Measurements from ENCODE around the gene DHX57.
"Not testable (repeated sequence)": the region's sequence is repeated elsewhere in the genome, so short reads cannot be mapped to it uniquely, and the experiment has no call there.

DHX57 gene

DNA sequence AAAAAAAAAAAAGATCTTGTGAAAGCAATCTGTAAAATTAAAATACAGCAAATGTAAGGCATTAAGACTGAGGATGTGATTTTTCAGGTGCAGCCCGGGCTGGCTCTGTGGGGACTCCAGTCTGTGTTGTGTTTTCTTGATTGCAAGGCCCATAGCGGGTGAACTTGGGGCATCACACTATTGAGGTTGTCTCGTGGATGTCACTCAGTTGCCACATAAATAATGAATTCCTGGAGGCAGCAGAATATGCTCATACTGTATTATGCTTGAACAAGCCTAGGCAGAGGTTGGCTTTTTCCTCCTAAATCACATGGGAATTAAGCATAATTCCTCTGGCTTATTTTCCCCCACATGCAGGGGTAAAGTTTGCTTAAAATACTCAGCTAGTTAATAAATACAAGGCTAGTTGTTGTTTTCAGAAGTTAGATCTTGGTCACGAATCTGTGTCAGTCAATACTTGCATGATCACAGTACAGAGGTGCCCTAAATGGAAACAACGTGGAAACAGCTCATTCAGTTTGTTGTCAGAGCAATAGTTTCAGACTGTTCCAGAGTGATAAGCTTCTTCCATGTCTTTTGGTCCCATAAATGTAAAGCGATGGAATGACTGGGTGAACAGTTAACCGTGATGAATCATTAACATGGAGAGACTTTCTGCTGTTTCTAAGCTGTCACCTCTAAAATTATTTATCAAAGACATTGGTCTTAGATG lies 81.3 kb downstream of the DHX57 start:
- no peak for DNase-seq

- DNase-seq = no peak
These were observed 82.2 kb downstream of the DHX57 start for GRCh38 chr2:38793511-38793910.

DNA sequence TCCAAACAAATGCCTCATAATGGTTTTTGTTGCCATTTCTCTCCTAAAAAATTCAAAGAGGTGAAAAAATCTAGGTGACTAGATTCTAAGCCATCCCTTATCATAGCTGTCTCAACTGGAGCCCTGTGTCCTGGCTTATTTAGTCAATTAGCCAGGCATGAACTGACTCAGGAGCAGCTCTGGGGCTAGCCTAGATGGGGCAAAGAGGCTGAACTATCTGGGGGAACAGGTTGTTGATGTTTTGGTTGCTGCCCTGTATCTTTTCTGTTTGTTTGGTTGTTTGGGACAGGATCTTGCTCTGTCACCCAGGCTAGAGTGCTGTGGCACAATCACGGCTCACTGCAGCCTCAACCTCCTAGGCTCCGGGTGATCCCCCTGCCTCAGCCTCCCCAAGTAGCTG lies 83.0 kb downstream of the DHX57 start:
- no peak for DNase-seq

- DNase-seq = not testable (repeated sequence)
These were observed 83.4 kb downstream of the DHX57 start for GRCh38 chr2:38792321-38792720.

GRCh38 chr2:38791744-38792143 lies 84.0 kb downstream of the DHX57 start:
- no peak for DNase-seq

DNA sequence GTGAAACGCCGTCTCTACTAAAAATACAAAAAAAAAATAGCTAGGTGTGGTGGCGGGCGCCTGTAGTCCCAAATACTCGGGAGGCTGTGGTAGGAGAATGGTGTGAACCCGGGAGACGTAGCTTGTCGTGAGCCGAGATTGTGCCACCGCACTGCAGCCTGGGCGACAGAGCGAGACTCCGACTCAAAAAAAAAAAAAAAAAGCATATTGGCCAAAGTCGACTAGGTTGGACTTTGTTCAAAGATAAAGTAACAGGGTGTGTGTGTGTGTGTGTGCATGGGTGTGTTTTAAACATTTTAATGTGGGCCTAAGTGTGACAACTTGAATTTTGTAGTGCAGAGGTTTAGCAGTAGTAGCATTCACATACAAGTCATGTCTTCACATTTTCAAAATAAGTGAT lies 86.0 kb downstream of the DHX57 start:
- no peak for DNase-seq

GRCh38 chr2:38788306-38788705 lies 87.4 kb downstream of the DHX57 start:
- DNase-seq = no peak

- no peak for DNase-seq
These were observed 92.1 kb downstream of the DHX57 start for GRCh38 chr2:38783586-38783985.

GRCh38 chr2:38778687-38779082 lies 97.0 kb downstream of the DHX57 start:
- no peak for DNase-seq

GRCh38 chr2:38776531-38776930 lies 99.2 kb downstream of the DHX57 start:
- no peak for DNase-seq

- DNase-seq = no peak
These were observed 99.9 kb downstream of the DHX57 start for GRCh38 chr2:38775921-38776225.

DNA sequence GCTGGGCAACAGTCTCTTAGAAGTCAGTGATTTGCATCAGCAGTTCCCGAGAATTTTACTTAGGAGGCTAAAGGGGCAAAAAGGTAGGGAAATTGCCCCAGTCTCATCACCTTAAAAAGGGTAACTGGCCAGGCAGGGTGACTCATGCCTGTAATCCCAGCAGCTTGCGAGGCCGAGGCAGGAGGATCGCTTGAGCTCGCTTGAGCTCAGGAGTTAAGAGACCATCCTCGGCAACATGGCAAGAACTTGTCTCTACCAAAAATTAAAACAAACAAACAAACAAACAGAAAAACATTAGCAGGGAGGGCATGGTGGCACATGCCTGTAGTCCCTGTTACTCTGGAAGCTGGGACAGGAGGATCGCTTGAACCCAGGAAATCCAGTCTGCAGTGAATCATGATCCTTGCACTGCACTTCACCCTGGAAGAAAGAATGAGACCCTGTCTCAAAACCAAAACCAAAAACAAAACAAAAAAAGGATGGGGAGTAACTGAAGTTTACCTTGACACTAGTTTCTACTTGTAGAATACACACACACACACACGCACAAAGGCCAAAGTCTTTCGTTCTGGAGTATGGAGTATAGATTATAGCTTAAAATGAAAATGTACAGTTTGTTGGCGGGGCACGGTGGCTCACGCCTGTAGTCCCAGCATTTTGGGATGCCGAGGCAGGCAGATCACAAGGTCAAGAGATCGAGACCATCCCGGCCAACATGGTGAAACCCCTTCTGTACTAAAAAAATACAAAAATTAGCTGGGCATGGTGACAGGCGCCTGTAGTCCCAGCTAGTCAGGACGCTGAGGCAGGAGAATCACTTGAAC lies 100.4 kb downstream of the DHX57 start:
- DNase-seq = no peak

DNA sequence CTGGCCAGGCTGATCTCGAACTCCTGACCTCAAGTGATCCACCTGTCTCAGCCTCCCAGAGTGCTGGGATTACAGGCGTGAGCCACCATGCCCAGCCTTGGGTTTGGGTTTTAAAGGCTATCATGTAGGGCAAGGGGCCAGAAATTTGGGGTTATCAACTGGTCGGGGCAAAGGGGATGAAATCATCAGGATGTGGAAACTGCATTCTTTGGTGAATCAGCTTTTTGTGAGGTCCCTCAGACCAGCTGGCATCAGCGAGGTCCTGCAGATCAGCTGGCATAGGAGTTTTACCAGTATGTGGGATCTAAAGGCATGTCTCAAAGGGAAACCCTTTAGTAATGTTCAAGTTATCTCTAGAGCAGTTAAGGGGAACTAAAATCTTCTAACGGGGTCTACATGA lies 104.1 kb downstream of the DHX57 start:
- no peak for DNase-seq

DNA sequence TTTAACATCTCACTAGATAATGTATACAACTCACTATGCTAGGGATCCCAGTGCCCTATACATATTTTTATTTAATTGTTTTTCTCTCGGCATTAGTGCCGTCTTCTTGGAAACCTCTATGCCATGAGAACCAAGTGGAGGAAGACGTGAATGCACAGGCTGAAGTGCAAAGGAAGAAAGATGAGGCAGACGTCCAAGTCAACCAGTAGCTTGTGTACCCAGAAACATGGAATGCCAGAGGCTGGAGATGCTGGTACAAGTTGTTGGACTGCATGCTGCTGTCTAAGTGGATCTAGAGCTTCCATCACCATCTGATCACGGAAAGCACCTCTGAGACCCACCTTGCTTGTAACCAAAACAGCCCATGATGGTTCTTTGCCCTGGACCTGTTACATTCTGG lies 110.2 kb downstream of the DHX57 start:
- no peak for DNase-seq

- DNase-seq = no peak
These were observed 110.6 kb downstream of the DHX57 start for GRCh38 chr2:38765149-38765548.

- DNase-seq = no peak
These were observed 112.0 kb downstream of the DHX57 start for GRCh38 chr2:38763728-38764127.

- no peak for DNase-seq
These were observed 112.5 kb downstream of the DHX57 start for GRCh38 chr2:38763228-38763627.

GRCh38 chr2:38755891-38756290 lies 119.8 kb downstream of the DHX57 start:
- DNase-seq = not testable (repeated sequence)

DNA sequence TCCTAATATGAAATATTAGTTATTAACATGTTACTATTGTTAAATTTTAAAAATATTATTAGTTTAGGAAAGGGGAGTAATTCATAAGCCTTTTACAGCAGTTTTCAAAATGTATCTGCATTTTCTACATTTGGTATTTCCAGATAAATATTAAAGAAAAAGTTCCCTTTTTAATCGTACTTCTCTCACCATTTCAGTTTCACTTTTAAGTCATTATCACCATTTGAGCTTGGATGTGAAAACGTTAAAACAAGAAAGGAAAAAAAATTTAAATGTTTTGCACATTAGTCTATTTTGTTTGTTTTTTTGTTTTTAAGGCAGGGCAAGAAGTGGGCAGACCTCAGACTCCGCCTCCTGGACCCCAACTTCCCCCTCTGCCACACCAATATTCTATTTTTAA lies 121.2 kb downstream of the DHX57 start:
- no peak for DNase-seq

DNA sequence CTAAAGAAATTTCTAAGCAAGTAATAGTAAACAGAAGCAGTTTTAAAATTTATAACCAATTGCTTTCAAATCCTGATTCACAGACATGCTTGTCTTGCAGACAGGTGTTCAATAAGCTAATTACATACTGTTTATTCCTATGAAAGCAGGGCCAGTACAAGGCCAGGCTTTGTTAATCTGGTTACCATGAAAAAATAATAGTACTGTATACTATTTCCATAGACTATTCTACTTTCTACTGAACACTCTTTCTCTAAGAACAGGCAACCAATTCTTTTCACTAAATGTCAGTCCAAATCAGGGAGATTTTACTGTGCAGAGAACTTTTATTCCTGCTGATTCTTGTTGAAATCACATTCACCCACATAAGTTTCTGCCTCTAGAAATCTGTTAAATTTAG lies 121.7 kb downstream of the DHX57 start:
- no peak for DNase-seq

DNA sequence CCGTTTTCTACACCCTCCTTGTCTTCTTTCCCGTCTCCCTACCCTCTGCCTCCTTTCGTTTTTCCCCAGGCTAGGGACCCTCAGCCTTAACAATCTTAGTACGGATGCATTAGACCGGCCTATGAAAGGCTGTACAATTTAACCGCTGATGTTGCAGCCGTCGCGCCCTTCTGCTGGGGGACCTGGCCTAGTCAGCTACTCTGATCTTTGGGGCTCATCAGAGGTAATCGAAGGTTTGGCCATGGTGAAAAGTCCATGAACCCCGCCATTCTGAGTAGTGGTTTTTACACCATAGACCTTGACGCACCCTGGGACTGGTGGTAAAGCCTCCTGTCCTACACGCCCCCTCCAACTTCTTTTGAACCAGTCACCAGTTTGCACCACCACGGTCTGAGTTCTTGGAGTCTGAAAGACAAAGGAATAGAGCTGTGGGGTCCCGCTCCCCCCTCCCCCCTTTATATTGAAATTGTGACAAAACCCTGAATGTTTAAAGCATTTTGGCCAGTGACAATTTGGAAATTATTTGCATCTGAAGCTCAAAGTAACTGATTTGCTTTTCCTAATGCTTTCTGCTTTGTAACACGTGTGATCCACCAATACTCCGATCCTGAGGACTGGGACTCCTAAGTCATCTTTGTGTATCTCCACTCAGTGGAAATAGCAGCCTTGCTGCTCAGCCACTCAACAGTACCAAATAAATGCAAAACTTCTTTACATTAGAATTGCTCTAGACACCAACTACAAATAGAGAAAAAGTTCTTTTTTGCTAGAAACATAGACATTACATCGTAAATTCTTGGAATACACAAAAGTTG lies 123.9 kb downstream of the DHX57 start:
- DNase-seq = no peak

DNA sequence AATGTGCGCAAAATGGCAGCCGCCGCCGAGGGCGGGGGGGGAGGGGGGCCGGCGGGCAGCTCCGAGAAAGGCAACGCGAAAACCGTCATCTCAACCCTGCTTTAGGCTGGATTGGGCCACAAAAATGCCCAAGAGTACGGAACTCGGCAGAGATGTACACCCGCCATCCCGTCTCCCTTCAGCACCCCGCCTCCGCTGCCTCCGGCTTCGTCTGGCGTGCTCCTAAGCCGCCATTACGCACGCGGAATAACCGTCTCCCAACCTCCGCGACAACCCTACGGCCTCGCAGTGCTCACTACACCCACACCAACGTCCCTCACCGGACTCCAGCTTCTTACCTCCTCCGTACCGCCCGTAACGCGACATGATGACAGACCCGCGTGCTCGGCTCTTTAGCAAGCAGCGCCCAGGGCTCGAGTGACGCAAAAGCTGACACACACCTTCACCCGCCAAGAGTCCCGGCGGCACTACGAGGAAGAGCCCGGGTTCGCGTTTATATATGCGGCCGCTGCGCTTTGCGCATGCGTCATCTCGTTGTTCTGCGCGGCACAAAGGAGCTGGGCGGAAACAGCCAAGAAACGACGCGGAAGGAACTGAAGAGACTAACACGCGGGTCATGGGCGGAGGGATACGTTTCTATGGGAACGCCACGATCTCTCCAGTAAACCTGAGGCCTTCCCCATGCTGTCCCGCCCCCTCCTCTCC lies 124.7 kb downstream of the DHX57 start, which contains the start of gene SRSF7:
Gene SRSF7, minus strand, starts transcription at position 471 of the 705 bp plus-strand sequence. Its CDS starts 105 bp downstream, at position 366.
- DNase-seq = peak; percentile 98

Measured in CD4-positive, alpha-beta T cell treated with Interleukin-6 for 4 hours (primary cell).